Peyer's patch (tissue), 4 donors: ENCODE measurements around the gene LRRC17. TPM values are rescaled to one million over a fixed set of nuclear protein-coding genes. Genes with fewer than 3 reads are reported as not detected.

Experiments
- DNase-seq, 3 donors: peaks; one replicate each; pipeline ENCODE4 v3.0.0-alpha.2; 2017 to 2019
- H3K27ac ChIP-seq, 4 donors: fragments of 200-600 bp; sonication (generic); one replicate each; pipeline ENCODE4 v1.5.1; 2016 to 2019
- H3K27me3 ChIP-seq, 2 donors: fragments of 200-600 bp; sonication (generic); one replicate each; pipeline ENCODE4 v1.5.1; 2019
- H3K36me3 ChIP-seq, 3 donors: fragments of 200-600 bp; sonication (generic); one replicate each; pipeline ENCODE4 v1.5.1; 2016 to 2019
- H3K4me1 ChIP-seq, 4 donors: fragments of 200-600 bp; sonication (generic); one replicate each; pipeline ENCODE4 v1.5.1; 2016 to 2019
- H3K4me3 ChIP-seq, 4 donors: fragments of 200-600 bp; sonication (generic); 1 replicate in 3 of 4; 2 replicates in 1 of 4; pipeline ENCODE4 v1.5.1; 2016 to 2019; ENCODE audit warnings: mild to moderate bottlenecking in 1 of 4
- H3K9me3 ChIP-seq, 4 donors: fragments of 200-600 bp; sonication (generic); one replicate each; pipeline ENCODE4 v1.5.1; 2016 to 2019; ENCODE audit warnings: mild to moderate bottlenecking in 1 of 4
- CTCF ChIP-seq, 6 experiments: fragments of 450-650 bp in 4 of 6; fragments of 200-600 bp in 2 of 6; sonication (generic) in 1 of 6; IDR thresholded peaks; one replicate each; pipeline ENCODE4 v1.5.1; 2017 to 2019; ENCODE audit warnings: antibody characterized with exemption in 6 of 6, mild to moderate bottlenecking in 3 of 6, moderate library complexity in 1 of 6
- POLR2A ChIP-seq, 2 donors: fragments of 450-650 bp; IDR thresholded peaks; one replicate each; pipeline ENCODE4 v1.5.1; 2017; ENCODE audit warnings: antibody characterized with exemption in 2 of 2, mild to moderate bottlenecking in 2 of 2, moderate library complexity in 2 of 2
- total RNA-seq, 4 donors: library from RNA; depleted of rRNA; stranded (reverse); fragments of >200 nt; gene quantifications; one replicate each; pipeline ENCODE4 v1.1.0, GENCODE V29; 2016

Gene LRRC17
- total RNA-seq: 1 to 10 TPM in 3 of 4 donors, under 1 TPM in 1; 0.40 to 5.8 (median 2.1) TPM

GRCh38 chr7:102912742-102913141, at the start of gene LRRC17:
TSS of gene LRRC17 (plus strand) at chr7:102913000. CDS start at chr7:102933914, 20,914 bp downstream.
- H3K4me3 ChIP-seq: peak within 1 kb of the TSS in 1 of 4 donors; percentile 1
- no peaks in the 10 kb centered on the region for H3K36me3 ChIP-seq
- H3K4me1 ChIP-seq: no peaks in the 10 kb centered on the region
- DNase-seq: no peak
- H3K9me3 ChIP-seq: no peaks in the 10 kb centered on the region
- H3K27ac ChIP-seq: no peak within 1 kb of the TSS
- TF ChIP-seq CTCF (IDR thresholded peaks at IDR 0.05) (no peak), POLR2A (IDR thresholded peaks at IDR 0.05) (no peak)
- no peaks in the 10 kb centered on the region for H3K27me3 ChIP-seq

GRCh38 chr7:102864958-102865357, 47.8 kb upstream of the LRRC17 start:
- Histone ChIP-seq H3K36me3 (no peaks in the 10 kb centered on the region), H3K9me3 (no peaks in the 10 kb centered on the region), H3K4me3 (no peak overlapping the region), H3K27ac (no peak overlapping the region), H3K27me3 (no peaks in the 10 kb centered on the region), H3K4me1 (no peaks in the 10 kb centered on the region)
- DNase-seq: no peak
- TF ChIP-seq POLR2A (IDR thresholded peaks at IDR 0.05) (no peak), CTCF (IDR thresholded peaks at IDR 0.05) (no peak)

- no peak for DNase-seq
- TF ChIP-seq CTCF (IDR thresholded peaks at IDR 0.05) (no peak), POLR2A (IDR thresholded peaks at IDR 0.05) (no peak)
- Histone ChIP-seq H3K27me3 (no peaks in the 10 kb centered on the region), H3K36me3 (no peaks in the 10 kb centered on the region), H3K9me3 (no peaks in the 10 kb centered on the region), H3K4me3 (no peak overlapping the region), H3K27ac (no peak overlapping the region), H3K4me1 (no peaks in the 10 kb centered on the region)
Measured at GRCh38 chr7:102866535-102867215, 46.1 kb upstream of the LRRC17 start.

- DNase-seq: no peak
- TF ChIP-seq POLR2A (IDR thresholded peaks at IDR 0.05): no peak
- no peak for TF ChIP-seq CTCF (IDR thresholded peaks at IDR 0.05)
- no peak overlapping the region for H3K27ac ChIP-seq
- H3K4me1 ChIP-seq: no peaks in the 10 kb centered on the region
- no peaks in the 10 kb centered on the region for H3K27me3 ChIP-seq
- no peaks in the 10 kb centered on the region for H3K36me3 ChIP-seq
- H3K9me3 ChIP-seq: no peaks in the 10 kb centered on the region
- H3K4me3 ChIP-seq: no peak overlapping the region
Measured at GRCh38 chr7:102869195-102869594, 43.6 kb upstream of the LRRC17 start.

GRCh38 chr7:102872460-102872859, 40.3 kb upstream of the LRRC17 start:
- H3K27me3 ChIP-seq: no peaks in the 10 kb centered on the region
- no peaks in the 10 kb centered on the region for H3K36me3 ChIP-seq
- TF ChIP-seq POLR2A (IDR thresholded peaks at IDR 0.05) (no peak), CTCF (IDR thresholded peaks at IDR 0.05) (no peak)
- no peaks in the 10 kb centered on the region for H3K9me3 ChIP-seq
- H3K4me1 ChIP-seq: no peaks in the 10 kb centered on the region
- no peak overlapping the region for H3K4me3 ChIP-seq
- H3K27ac ChIP-seq: no peak overlapping the region
- no peak for DNase-seq
